ENCODE results near the gene TCF7L2.

Gene TCF7L2

GRCh38 chr10:113006656-113007342 is 56.8 kb downstream of the TCF7L2 start:
- peak; percentile 54 for DNase-seq
- peaks cover 23% of the 10 kb centered on the region for H3K4me1 Mint-ChIP-seq (ENCODE audit: low read depth)
- H3K27ac Mint-ChIP-seq, result no peak overlapping the region
- H3K9me3 Mint-ChIP-seq, result no peaks in the 10 kb centered on the region
- no peaks in the 10 kb centered on the region for H3K36me3 Mint-ChIP-seq (ENCODE audit: low read depth)
- H3K4me3 Mint-ChIP-seq, result no peak overlapping the region
- H3K27me3 Mint-ChIP-seq, result peaks cover 89% of the 10 kb centered on the region

GRCh38 chr10:113007343-113007771 is 57.3 kb downstream of the TCF7L2 start:
- DNase-seq, result no peak
- Mint-ChIP-seq H3K36me3 (ENCODE audit: low read depth) (no peaks in the 10 kb centered on the region), H3K27ac (no peak overlapping the region), H3K4me3 (peak overlapping the region; percentile 49), H3K27me3 (peaks cover 89% of the 10 kb centered on the region), H3K9me3 (no peaks in the 10 kb centered on the region), H3K4me1 (ENCODE audit: low read depth) (peaks cover 23% of the 10 kb centered on the region)

- Mint-ChIP-seq H3K27me3 (peaks cover 91% of the 10 kb centered on the region), H3K36me3 (ENCODE audit: low read depth) (no peaks in the 10 kb centered on the region), H3K27ac (no peak overlapping the region), H3K4me3 (peak overlapping the region; percentile 49), H3K9me3 (no peaks in the 10 kb centered on the region), H3K4me1 (ENCODE audit: low read depth) (peaks cover 23% of the 10 kb centered on the region)
- no peak for DNase-seq
These were observed 57.8 kb downstream of the TCF7L2 start for GRCh38 chr10:113007821-113008220.

GRCh38 chr10:113011592-113012374 is 61.7 kb downstream of the TCF7L2 start:
- H3K4me1 Mint-ChIP-seq (ENCODE audit: low read depth), result peaks cover 18% of the 10 kb centered on the region
- H3K9me3 Mint-ChIP-seq, result no peaks in the 10 kb centered on the region
- H3K36me3 Mint-ChIP-seq (ENCODE audit: low read depth), result no peaks in the 10 kb centered on the region
- peaks cover 77% of the 10 kb centered on the region for H3K27me3 Mint-ChIP-seq
- no peak overlapping the region for H3K4me3 Mint-ChIP-seq
- H3K27ac Mint-ChIP-seq, result no peak overlapping the region
- no peak for DNase-seq

GRCh38 chr10:113015201-113015600 is 65.2 kb downstream of the TCF7L2 start:
- no peaks in the 10 kb centered on the region for H3K36me3 Mint-ChIP-seq (ENCODE audit: low read depth)
- H3K27ac Mint-ChIP-seq, result no peak overlapping the region
- H3K4me1 Mint-ChIP-seq (ENCODE audit: low read depth), result no peaks in the 10 kb centered on the region
- H3K4me3 Mint-ChIP-seq, result no peak overlapping the region
- DNase-seq, result no peak
- peaks cover 62% of the 10 kb centered on the region for H3K27me3 Mint-ChIP-seq
- H3K9me3 Mint-ChIP-seq, result no peaks in the 10 kb centered on the region

GRCh38 chr10:113017376-113017775 is 67.3 kb downstream of the TCF7L2 start:
- Mint-ChIP-seq H3K27me3 (peaks cover 42% of the 10 kb centered on the region), H3K9me3 (no peaks in the 10 kb centered on the region), H3K27ac (no peak overlapping the region), H3K4me1 (ENCODE audit: low read depth) (no peaks in the 10 kb centered on the region), H3K4me3 (no peak overlapping the region), H3K36me3 (ENCODE audit: low read depth) (no peaks in the 10 kb centered on the region)
- DNase-seq, result no peak

- no peaks in the 10 kb centered on the region for H3K36me3 Mint-ChIP-seq (ENCODE audit: low read depth)
- no peak overlapping the region for H3K27ac Mint-ChIP-seq
- no peaks in the 10 kb centered on the region for H3K9me3 Mint-ChIP-seq
- no peak for DNase-seq
- H3K4me1 Mint-ChIP-seq (ENCODE audit: low read depth), result no peaks in the 10 kb centered on the region
- H3K27me3 Mint-ChIP-seq, result peaks cover 41% of the 10 kb centered on the region
- no peak overlapping the region for H3K4me3 Mint-ChIP-seq
These were observed 68.0 kb downstream of the TCF7L2 start for GRCh38 chr10:113018034-113018433.

GRCh38 chr10:113019096-113019495 is 69.0 kb downstream of the TCF7L2 start:
- Mint-ChIP-seq H3K4me1 (ENCODE audit: low read depth) (no peaks in the 10 kb centered on the region), H3K4me3 (no peak overlapping the region), H3K36me3 (ENCODE audit: low read depth) (no peaks in the 10 kb centered on the region), H3K27ac (no peak overlapping the region), H3K9me3 (no peaks in the 10 kb centered on the region), H3K27me3 (peaks cover 32% of the 10 kb centered on the region)
- DNase-seq, result no peak

GRCh38 chr10:113019692-113020474 is 69.8 kb downstream of the TCF7L2 start:
- no peaks in the 10 kb centered on the region for H3K36me3 Mint-ChIP-seq (ENCODE audit: low read depth)
- H3K27me3 Mint-ChIP-seq, result peaks cover 29% of the 10 kb centered on the region
- H3K27ac Mint-ChIP-seq, result no peak overlapping the region
- H3K9me3 Mint-ChIP-seq, result no peaks in the 10 kb centered on the region
- H3K4me3 Mint-ChIP-seq, result no peak overlapping the region
- H3K4me1 Mint-ChIP-seq (ENCODE audit: low read depth), result no peaks in the 10 kb centered on the region
- DNase-seq, result no peak

GRCh38 chr10:113020475-113020753 is 70.4 kb downstream of the TCF7L2 start:
- Mint-ChIP-seq H3K4me1 (ENCODE audit: low read depth) (no peaks in the 10 kb centered on the region), H3K9me3 (no peaks in the 10 kb centered on the region), H3K36me3 (ENCODE audit: low read depth) (no peaks in the 10 kb centered on the region), H3K4me3 (no peak overlapping the region), H3K27ac (no peak overlapping the region), H3K27me3 (peaks cover 29% of the 10 kb centered on the region)
- no peak for DNase-seq

GRCh38 chr10:113020838-113021237 is 70.8 kb downstream of the TCF7L2 start:
- Mint-ChIP-seq H3K9me3 (no peaks in the 10 kb centered on the region), H3K36me3 (ENCODE audit: low read depth) (no peaks in the 10 kb centered on the region), H3K4me1 (ENCODE audit: low read depth) (no peaks in the 10 kb centered on the region), H3K4me3 (no peak overlapping the region), H3K27me3 (peaks cover 29% of the 10 kb centered on the region), H3K27ac (no peak overlapping the region)
- DNase-seq, result no peak

GRCh38 chr10:113021268-113022040 is 71.4 kb downstream of the TCF7L2 start:
- H3K4me3 Mint-ChIP-seq, result no peak overlapping the region
- no peak for DNase-seq
- no peaks in the 10 kb centered on the region for H3K4me1 Mint-ChIP-seq (ENCODE audit: low read depth)
- no peak overlapping the region for H3K27ac Mint-ChIP-seq
- no peaks in the 10 kb centered on the region for H3K9me3 Mint-ChIP-seq
- peaks cover 29% of the 10 kb centered on the region for H3K27me3 Mint-ChIP-seq
- no peaks in the 10 kb centered on the region for H3K36me3 Mint-ChIP-seq (ENCODE audit: low read depth)

- DNase-seq, result no peak
- Mint-ChIP-seq H3K27ac (no peak overlapping the region), H3K27me3 (peaks cover 29% of the 10 kb centered on the region), H3K4me3 (no peak overlapping the region), H3K4me1 (ENCODE audit: low read depth) (no peaks in the 10 kb centered on the region), H3K9me3 (no peaks in the 10 kb centered on the region), H3K36me3 (ENCODE audit: low read depth) (no peaks in the 10 kb centered on the region)
These were observed 72.2 kb downstream of the TCF7L2 start for GRCh38 chr10:113022265-113022664.

- H3K9me3 Mint-ChIP-seq, result no peaks in the 10 kb centered on the region
- no peak overlapping the region for H3K27ac Mint-ChIP-seq
- no peaks in the 10 kb centered on the region for H3K4me1 Mint-ChIP-seq (ENCODE audit: low read depth)
- H3K36me3 Mint-ChIP-seq (ENCODE audit: low read depth), result no peaks in the 10 kb centered on the region
- no peak for DNase-seq
- peaks cover 37% of the 10 kb centered on the region for H3K27me3 Mint-ChIP-seq
- no peak overlapping the region for H3K4me3 Mint-ChIP-seq
These were observed 73.0 kb downstream of the TCF7L2 start for GRCh38 chr10:113023017-113023416.
